ENCODE measurements around the gene PLCL1.
"Not testable (repeated sequence)": the region's sequence is repeated elsewhere in the genome, so short reads cannot be mapped to it uniquely, and the experiment has no call there.

PLCL1 gene

GRCh38 chr2:198136142-198136541 lies 331.7 kb downstream of the PLCL1 start:
- no peak for DNase-seq

- no peak for DNase-seq
Observed at GRCh38 chr2:198137733-198138132, 333.3 kb downstream of the PLCL1 start.

- no peak for DNase-seq
Observed at GRCh38 chr2:198141726-198142125, 337.3 kb downstream of the PLCL1 start.

GRCh38 chr2:198143156-198143555 lies 338.8 kb downstream of the PLCL1 start:
- DNase-seq = no peak

GRCh38 chr2:198143793-198144192 lies 339.4 kb downstream of the PLCL1 start:
- no peak for DNase-seq

GRCh38 chr2:198144660-198145059 lies 340.3 kb downstream of the PLCL1 start:
- DNase-seq = no peak

GRCh38 chr2:198146346-198146940 lies 342.1 kb downstream of the PLCL1 start:
- DNase-seq = no peak

GRCh38 chr2:198157314-198157713 lies 352.9 kb downstream of the PLCL1 start:
- no peak for DNase-seq

- no peak for DNase-seq
Observed at GRCh38 chr2:198161151-198161550, 356.8 kb downstream of the PLCL1 start.

- DNase-seq = no peak
Observed at GRCh38 chr2:198162276-198162675, 357.9 kb downstream of the PLCL1 start.

- no peak for DNase-seq
Observed at GRCh38 chr2:198164843-198165242, 360.4 kb downstream of the PLCL1 start.

- no peak for DNase-seq
Observed at GRCh38 chr2:198165289-198165688, 360.9 kb downstream of the PLCL1 start.

- no peak for DNase-seq
Observed at GRCh38 chr2:198167346-198167745, 363.0 kb downstream of the PLCL1 start.

GRCh38 chr2:198168651-198169050 lies 364.3 kb downstream of the PLCL1 start:
- DNase-seq = no peak

GRCh38 chr2:198173242-198173641 lies 368.8 kb downstream of the PLCL1 start:
- DNase-seq = no peak

GRCh38 chr2:198173864-198174263 lies 369.5 kb downstream of the PLCL1 start:
- no peak for DNase-seq

- no peak for DNase-seq
Observed at GRCh38 chr2:198175271-198175670, 370.9 kb downstream of the PLCL1 start.

GRCh38 chr2:198177040-198177439 lies 372.6 kb downstream of the PLCL1 start:
- no peak for DNase-seq

GRCh38 chr2:198178766-198179165 lies 374.4 kb downstream of the PLCL1 start:
- no peak for DNase-seq

GRCh38 chr2:198186257-198186656 lies 381.9 kb downstream of the PLCL1 start:
- no peak for DNase-seq

- no peak for DNase-seq
Observed at GRCh38 chr2:198187841-198188240, 383.4 kb downstream of the PLCL1 start.

- DNase-seq = no peak
Observed at GRCh38 chr2:198188982-198189381, 384.6 kb downstream of the PLCL1 start.

- DNase-seq = no peak
Observed at GRCh38 chr2:198191651-198192050, 387.3 kb downstream of the PLCL1 start.

- DNase-seq = not testable (repeated sequence)
Observed at GRCh38 chr2:198196556-198196955, 392.2 kb downstream of the PLCL1 start.

Measured in activated T-cell treated with anti-CD3 and anti-CD28 coated beads, Interleukin-2, amount 50 U/mL, for 48 hours (primary cell).